ENCODE measurements around the gene TCOF1.

The TCOF1 gene

GRCh38 chr5:150312518-150312917 is 45.0 kb upstream of the TCOF1 start (continued):
- TF ChIP-seq TOX (CRISPR knock-in tag; IDR thresholded peaks at IDR 0.05; ENCODE audit: borderline replicate concordance) (no peak), SNAI2 (CRISPR knock-in tag; IDR thresholded peaks at IDR 0.05) (no peak)

GRCh38 chr5:150313501-150313900 is 44.0 kb upstream of the TCOF1 start:
- no peak for ATAC-seq

GRCh38 chr5:150313921-150314716 is 43.4 kb upstream of the TCOF1 start:
- ATAC-seq, result no peak
- no peak for TF ChIP-seq TOX (CRISPR knock-in tag; IDR thresholded peaks at IDR 0.05; ENCODE audit: borderline replicate concordance)
- peak; percentile 26; the same call in 1 of the 2 replicates for TF ChIP-seq ISL1 (CRISPR knock-in tag; IDR thresholded peaks at IDR 0.05)

More at GRCh38 chr5:150313501-150313900, 44.0 kb upstream of the TCOF1 start:
- TF ChIP-seq PPARA (CRISPR knock-in tag; IDR thresholded peaks at IDR 0.05; ENCODE audit: borderline replicate concordance), result no peak
- TF ChIP-seq TCF4 (CRISPR knock-in tag; IDR thresholded peaks at IDR 0.05; ENCODE audit: borderline replicate concordance), result no peak

GRCh38 chr5:150315245-150315644 is 42.3 kb upstream of the TCOF1 start:
- TF ChIP-seq CSDC2 (CRISPR knock-in tag; IDR thresholded peaks at IDR 0.05), result no peak
- no peak for TF ChIP-seq POU6F1 (CRISPR knock-in tag; IDR thresholded peaks at IDR 0.05; ENCODE audit: borderline replicate concordance, low read depth)
- no peak for TF ChIP-seq TCF4 (CRISPR knock-in tag; IDR thresholded peaks at IDR 0.05; ENCODE audit: borderline replicate concordance)
- TF ChIP-seq ZNF8 (CRISPR knock-in tag; IDR thresholded peaks at IDR 0.05), result no peak
- TF ChIP-seq PATZ1 (CRISPR knock-in tag; IDR thresholded peaks at IDR 0.05; ENCODE audit: borderline replicate concordance), result no peak
- TF ChIP-seq SNAI2 (CRISPR knock-in tag; IDR thresholded peaks at IDR 0.05), result no peak
- no peak for TF ChIP-seq ESRRG (CRISPR knock-in tag; IDR thresholded peaks at IDR 0.05)
- TF ChIP-seq PPARA (CRISPR knock-in tag; IDR thresholded peaks at IDR 0.05; ENCODE audit: borderline replicate concordance), result no peak
- TF ChIP-seq RARB (CRISPR knock-in tag; IDR thresholded peaks at IDR 0.05), result no peak
- TF ChIP-seq GLIS3 (CRISPR knock-in tag; IDR thresholded peaks at IDR 0.05), result no peak
- no peak for TF ChIP-seq ZFP30 (CRISPR knock-in tag; IDR thresholded peaks at IDR 0.05)
- no peak for TF ChIP-seq TOX (CRISPR knock-in tag; IDR thresholded peaks at IDR 0.05; ENCODE audit: borderline replicate concordance)
- TF ChIP-seq CSRNP3 (CRISPR knock-in tag; IDR thresholded peaks at IDR 0.05), result no peak
- TF ChIP-seq ZFP3 (CRISPR knock-in tag; IDR thresholded peaks at IDR 0.05), result no peak
- no peak for TF ChIP-seq TSHZ2 (CRISPR knock-in tag; IDR thresholded peaks at IDR 0.05)
- no peak for TF ChIP-seq ISL1 (CRISPR knock-in tag; IDR thresholded peaks at IDR 0.05)
- TF ChIP-seq ZNF70 (CRISPR knock-in tag; IDR thresholded peaks at IDR 0.05), result no peak
- no peak for ATAC-seq

- ATAC-seq, result no peak
- TF ChIP-seq TSHZ2 (CRISPR knock-in tag; IDR thresholded peaks at IDR 0.05) (no peak), GLIS3 (CRISPR knock-in tag; IDR thresholded peaks at IDR 0.05) (no peak)
Observed at GRCh38 chr5:150316320-150316719, 41.2 kb upstream of the TCOF1 start.
